ENCODE results near the gene DNMT3L. TPM values are rescaled to one million over a fixed set of nuclear protein-coding genes. Genes with fewer than 3 reads are reported as not detected.
A peak's percentile ranks its signal among the peaks of the same experiment; 100 is the strongest.

The DNMT3L gene
- total and polyA plus RNA-seq, 12 donors = not detected

- intact Hi-C loops (cut with DNase I) = no loop called here
- 92 to 95% methylated on average over 9 of the region's 9 CpGs for WGBS, 2 donors
These were observed 20.1 kb upstream of the DNMT3L start for GRCh38 chr21:44281801-44282200.

GRCh38 chr21:44279354-44280260 lies 17.9 kb upstream of the DNMT3L start:
- ATAC-seq (no peak), DNase-seq (no peak)
- H3K4me3 ChIP-seq = no peak overlapping the region
- H3K36me3 ChIP-seq = no peaks in the 10 kb centered on the region
- 87 to 93% methylated on average over 19 of the region's 19 CpGs for WGBS, 2 donors
- no peaks in the 10 kb centered on the region for H3K4me1 ChIP-seq
- peaks cover 0 to 10% (median 0%) of the 10 kb centered on the region in 11 donors for H3K9me3 ChIP-seq
- no peak for TF ChIP-seq CTCF (IDR thresholded peaks at IDR 0.05)
- intact Hi-C loops (cut with DNase I) = no loop called here
- H3K27ac ChIP-seq = no peak overlapping the region
- peaks cover 0 to 2% (median 0%) of the 10 kb centered on the region in 7 donors for H3K27me3 ChIP-seq

More at GRCh38 chr21:44281801-44282200, 20.1 kb upstream of the DNMT3L start:
- Histone ChIP-seq H3K27me3 (peaks cover 0 to 23% (median 17%) of the 10 kb centered on the region in 7 donors), H3K36me3 (no peaks in the 10 kb centered on the region), H3K4me3 (no peak overlapping the region), H3K27ac (no peak overlapping the region), H3K4me1 (peaks cover 0 to 9% (median 0%) of the 10 kb centered on the region in 9 donors), H3K9me3 (no peaks in the 10 kb centered on the region)
- TF ChIP-seq CTCF (IDR thresholded peaks at IDR 0.05) = no peak
- ATAC-seq (peak in 1 of 8 donors; percentile 7), DNase-seq (no peak)

- ATAC-seq = no peak
- TF ChIP-seq CTCF (IDR thresholded peaks at IDR 0.05) = no peak
- H3K4me3 ChIP-seq = no peak overlapping the region
- intact Hi-C loops (cut with DNase I) = no loop called here
- H3K27me3 ChIP-seq = no peaks in the 10 kb centered on the region
- DNase-seq = no peak
- H3K27ac ChIP-seq = no peak overlapping the region
- H3K4me1 ChIP-seq = no peaks in the 10 kb centered on the region
- WGBS, 2 donors = 72 to 77% methylated on average over 5 of the region's 5 CpGs
- H3K36me3 ChIP-seq = no peaks in the 10 kb centered on the region
- H3K9me3 ChIP-seq = peaks cover 0 to 10% (median 0%) of the 10 kb centered on the region in 11 donors
These were observed 13.3 kb upstream of the DNMT3L start for GRCh38 chr21:44275041-44275440.

- peaks cover 0 to 10% (median 0%) of the 10 kb centered on the region in 11 donors for H3K9me3 ChIP-seq
- 88 to 93% methylated on average over 7 of the region's 7 CpGs for WGBS, 2 donors
- DNase-seq (no peak), ATAC-seq (no peak)
- H3K4me3 ChIP-seq = no peak overlapping the region
- no peaks in the 10 kb centered on the region for H3K36me3 ChIP-seq
- H3K27me3 ChIP-seq = no peaks in the 10 kb centered on the region
- TF ChIP-seq CTCF (IDR thresholded peaks at IDR 0.05) = no peak
- H3K4me1 ChIP-seq = no peaks in the 10 kb centered on the region
- H3K27ac ChIP-seq = no peak overlapping the region
- intact Hi-C loops (cut with DNase I) = no loop called here
These were observed 11.3 kb upstream of the DNMT3L start for GRCh38 chr21:44273046-44273445.

Measured in heart right ventricle (tissue), 16 donors.